ENCODE data around the gene SSC5D. TPM values are rescaled to one million over a fixed set of nuclear protein-coding genes. Genes with fewer than 3 reads are reported as not detected.
"Not testable (repeated sequence)": the region's sequence is repeated elsewhere in the genome, so short reads cannot be mapped to it uniquely, and the experiment has no call there.

SSC5D gene
- polyA plus RNA-seq, 2 donors, result 0.92 to 1.0 TPM

DNA sequence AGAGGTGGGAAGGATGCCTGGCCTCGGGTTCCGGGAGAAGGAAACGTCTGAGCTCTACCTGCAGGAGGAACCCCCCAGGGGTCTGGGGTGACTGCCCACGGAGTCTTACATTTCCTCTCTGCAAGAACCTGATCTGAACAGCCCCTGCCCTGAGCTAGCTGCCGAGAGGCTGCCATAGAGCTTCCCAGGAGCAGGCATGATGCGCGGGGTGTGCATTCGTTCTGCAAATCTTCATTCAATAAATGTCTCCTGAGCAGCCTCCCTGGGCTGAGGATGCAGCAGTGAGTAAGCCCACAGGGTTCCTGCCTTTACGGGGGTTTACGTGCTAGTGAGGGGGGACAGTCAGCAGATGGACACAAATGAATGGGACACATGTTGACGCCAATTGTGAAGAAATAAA is 43.6 kb upstream of the SSC5D start:
- Histone ChIP-seq H3K9me3 (ENCODE audit: control insufficient read depth in 2 of 2, insufficient read depth in 1 of 2, low read depth in 1 of 2, low read length in 1 of 2) (peaks cover 0 to 13% of the 10 kb centered on the region in 2 donors), H3K36me3 (ENCODE audit: control insufficient read depth in 2 of 2, insufficient read depth in 2 of 2, low read length in 1 of 2) (no peaks in the 10 kb centered on the region), H3K27ac (ENCODE audit: low read depth in 2 of 2, low read length in 1 of 2) (no peak overlapping the region), H3K27me3 (ENCODE audit: control insufficient read depth in 1 of 2, insufficient read depth in 2 of 2, low read length in 2 of 2) (peaks cover 7 to 33% of the 10 kb centered on the region in 2 donors), H3K4me3 (ENCODE audit: low read depth in 1 of 2, low read length in 2 of 2) (no peak overlapping the region), H3K4me1 (ENCODE audit: control insufficient read depth in 2 of 2, insufficient read depth in 2 of 2, low read length in 1 of 2) (peaks cover 8 to 22% of the 10 kb centered on the region in 2 donors)
- 44 to 45% methylated on average over 11 of the region's 11 CpGs for WGBS, 2 donors

DNA sequence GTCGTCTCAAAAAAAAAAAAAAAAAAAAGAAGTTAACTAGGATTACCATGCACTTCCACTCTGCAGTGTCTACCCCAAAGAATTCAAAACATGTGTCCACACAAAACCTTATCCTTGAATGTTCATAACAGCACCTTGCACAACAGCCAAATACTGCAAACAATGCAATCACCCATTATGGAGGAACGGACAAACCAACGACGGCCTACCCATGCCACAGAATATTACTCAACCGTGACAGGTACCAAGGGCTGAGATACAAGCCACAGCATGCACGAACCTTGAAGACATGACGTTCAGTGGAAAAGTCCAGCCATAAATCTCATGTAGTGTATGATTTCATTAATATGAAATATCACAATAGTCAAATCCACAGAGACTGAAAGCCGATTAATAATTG is 42.2 kb upstream of the SSC5D start:
- Histone ChIP-seq H3K36me3 (ENCODE audit: control insufficient read depth in 2 of 2, insufficient read depth in 2 of 2, low read length in 1 of 2) (no peaks in the 10 kb centered on the region), H3K4me3 (ENCODE audit: low read depth in 1 of 2, low read length in 2 of 2) (no peak overlapping the region), H3K27me3 (ENCODE audit: control insufficient read depth in 1 of 2, insufficient read depth in 2 of 2, low read length in 2 of 2) (peaks cover 7 to 29% of the 10 kb centered on the region in 2 donors), H3K27ac (ENCODE audit: low read depth in 2 of 2, low read length in 1 of 2) (no peak overlapping the region), H3K4me1 (ENCODE audit: control insufficient read depth in 2 of 2, insufficient read depth in 2 of 2, low read length in 1 of 2) (peaks cover 8 to 22% of the 10 kb centered on the region in 2 donors), H3K9me3 (ENCODE audit: control insufficient read depth in 2 of 2, insufficient read depth in 1 of 2, low read depth in 1 of 2, low read length in 1 of 2) (peaks cover 0 to 6% of the 10 kb centered on the region in 2 donors)
- WGBS, 2 donors, result 41 to 48% methylated on average over 8 of the region's 8 CpGs

DNA sequence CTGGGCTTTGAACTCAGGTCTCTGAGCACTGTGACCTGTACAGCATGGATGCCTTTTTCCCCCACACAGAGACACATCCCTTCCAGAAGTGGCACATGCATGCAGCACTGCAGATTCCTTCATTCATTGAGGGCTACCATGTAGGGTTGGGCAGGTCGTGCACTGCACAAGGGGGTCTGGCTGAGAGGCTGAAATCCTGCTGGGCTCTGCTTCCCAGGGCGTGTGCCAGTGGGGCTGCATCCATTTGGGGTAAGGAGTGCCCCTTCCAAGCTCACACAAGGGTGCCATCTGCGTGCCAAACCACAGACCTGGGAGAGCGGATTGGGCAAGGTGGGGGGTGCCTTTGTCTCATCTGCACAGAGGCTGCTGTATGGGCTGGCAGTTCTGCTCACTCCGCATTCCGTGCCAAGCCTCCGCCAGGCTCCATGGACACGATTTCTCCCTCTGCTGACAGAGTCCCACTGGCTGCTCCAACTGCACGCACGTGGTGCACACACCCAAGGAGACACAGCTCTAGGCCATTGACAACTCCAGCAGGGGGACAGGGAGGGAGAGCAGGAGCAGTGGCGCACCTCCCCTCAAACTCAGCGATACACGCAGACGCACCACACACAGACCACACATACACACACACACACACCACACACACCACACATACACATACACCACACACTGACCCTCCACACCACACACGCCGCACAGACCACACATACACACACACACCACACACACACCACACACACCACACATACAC is 40.6 kb upstream of the SSC5D start:
- H3K9me3 ChIP-seq (ENCODE audit: control insufficient read depth in 2 of 2, insufficient read depth in 1 of 2, low read depth in 1 of 2, low read length in 1 of 2), result peaks cover 0 to 6% of the 10 kb centered on the region in 2 donors
- H3K4me3 ChIP-seq (ENCODE audit: low read depth in 1 of 2, low read length in 2 of 2), result no peak overlapping the region
- 22 to 26% methylated on average over 16 of the region's 16 CpGs for WGBS, 2 donors
- H3K27ac ChIP-seq (ENCODE audit: low read depth in 2 of 2, low read length in 1 of 2), result no peak overlapping the region
- peaks cover 3 to 18% of the 10 kb centered on the region in 2 donors for H3K27me3 ChIP-seq (ENCODE audit: control insufficient read depth in 1 of 2, insufficient read depth in 2 of 2, low read length in 2 of 2)
- no peaks in the 10 kb centered on the region for H3K36me3 ChIP-seq (ENCODE audit: control insufficient read depth in 2 of 2, insufficient read depth in 2 of 2, low read length in 1 of 2)
- peaks cover 7 to 18% of the 10 kb centered on the region in 2 donors for H3K4me1 ChIP-seq (ENCODE audit: control insufficient read depth in 2 of 2, insufficient read depth in 2 of 2, low read length in 1 of 2)

DNA sequence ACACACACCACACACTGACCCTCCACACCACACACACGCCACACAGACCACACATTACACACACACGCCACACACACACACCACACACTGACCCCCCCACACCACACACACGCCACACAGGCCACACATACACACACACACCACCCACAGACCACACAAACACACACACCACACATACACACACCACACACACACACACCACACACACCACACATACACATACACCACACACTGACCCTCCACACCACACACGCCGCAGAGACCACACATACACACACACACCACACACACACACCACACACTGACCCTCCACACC is 40.1 kb upstream of the SSC5D start:
- not testable (repeated sequence) for H3K36me3 ChIP-seq (ENCODE audit: control insufficient read depth in 2 of 2, insufficient read depth in 2 of 2, low read length in 1 of 2); H3K27ac ChIP-seq (ENCODE audit: low read depth in 2 of 2, low read length in 1 of 2); H3K9me3 ChIP-seq (ENCODE audit: control insufficient read depth in 2 of 2, insufficient read depth in 1 of 2, low read depth in 1 of 2, low read length in 1 of 2); H3K4me3 ChIP-seq (ENCODE audit: low read depth in 1 of 2, low read length in 2 of 2)
- WGBS, 2 donors, result 78% methylated on average over 5 of the region's 5 CpGs
- H3K27me3 ChIP-seq (ENCODE audit: control insufficient read depth in 1 of 2, insufficient read depth in 2 of 2, low read length in 2 of 2), result peaks cover 3 to 13% of the 10 kb centered on the region in 2 donors
- peaks cover 5 to 18% of the 10 kb centered on the region in 2 donors for H3K4me1 ChIP-seq (ENCODE audit: control insufficient read depth in 2 of 2, insufficient read depth in 2 of 2, low read length in 1 of 2)

DNA sequence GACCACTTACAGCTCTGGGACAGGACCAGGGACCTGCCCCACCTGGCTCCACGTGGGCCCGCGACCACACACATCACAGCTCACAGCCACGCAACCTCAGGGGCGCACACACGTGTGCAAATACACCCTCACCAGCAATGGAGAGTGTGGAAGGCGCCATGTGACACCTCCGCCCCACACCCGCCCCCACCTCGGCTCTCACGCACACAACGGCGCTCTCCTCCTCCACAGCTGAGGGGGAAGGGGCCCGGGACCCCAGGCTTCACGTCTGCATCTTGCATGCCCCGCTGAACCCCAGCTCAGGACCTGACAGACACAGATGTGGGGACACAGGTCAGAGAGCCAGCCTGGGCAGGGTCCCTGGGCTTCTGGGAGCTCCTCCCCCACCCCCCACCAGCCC is 38.8 kb upstream of the SSC5D start:
- peaks cover 0 to 6% of the 10 kb centered on the region in 2 donors for H3K9me3 ChIP-seq (ENCODE audit: control insufficient read depth in 2 of 2, insufficient read depth in 1 of 2, low read depth in 1 of 2, low read length in 1 of 2)
- H3K27ac ChIP-seq (ENCODE audit: low read depth in 2 of 2, low read length in 1 of 2), result no peak overlapping the region
- H3K4me3 ChIP-seq (ENCODE audit: low read depth in 1 of 2, low read length in 2 of 2), result no peak overlapping the region
- H3K27me3 ChIP-seq (ENCODE audit: control insufficient read depth in 1 of 2, insufficient read depth in 2 of 2, low read length in 2 of 2), result peaks cover 0 to 8% of the 10 kb centered on the region in 2 donors
- peaks cover 5 to 18% of the 10 kb centered on the region in 2 donors for H3K4me1 ChIP-seq (ENCODE audit: control insufficient read depth in 2 of 2, insufficient read depth in 2 of 2, low read length in 1 of 2)
- WGBS, 2 donors, result 38 to 39% methylated on average over 16 of the region's 16 CpGs
- H3K36me3 ChIP-seq (ENCODE audit: control insufficient read depth in 2 of 2, insufficient read depth in 2 of 2, low read length in 1 of 2), result peaks cover 0 to 4% of the 10 kb centered on the region in 2 donors

DNA sequence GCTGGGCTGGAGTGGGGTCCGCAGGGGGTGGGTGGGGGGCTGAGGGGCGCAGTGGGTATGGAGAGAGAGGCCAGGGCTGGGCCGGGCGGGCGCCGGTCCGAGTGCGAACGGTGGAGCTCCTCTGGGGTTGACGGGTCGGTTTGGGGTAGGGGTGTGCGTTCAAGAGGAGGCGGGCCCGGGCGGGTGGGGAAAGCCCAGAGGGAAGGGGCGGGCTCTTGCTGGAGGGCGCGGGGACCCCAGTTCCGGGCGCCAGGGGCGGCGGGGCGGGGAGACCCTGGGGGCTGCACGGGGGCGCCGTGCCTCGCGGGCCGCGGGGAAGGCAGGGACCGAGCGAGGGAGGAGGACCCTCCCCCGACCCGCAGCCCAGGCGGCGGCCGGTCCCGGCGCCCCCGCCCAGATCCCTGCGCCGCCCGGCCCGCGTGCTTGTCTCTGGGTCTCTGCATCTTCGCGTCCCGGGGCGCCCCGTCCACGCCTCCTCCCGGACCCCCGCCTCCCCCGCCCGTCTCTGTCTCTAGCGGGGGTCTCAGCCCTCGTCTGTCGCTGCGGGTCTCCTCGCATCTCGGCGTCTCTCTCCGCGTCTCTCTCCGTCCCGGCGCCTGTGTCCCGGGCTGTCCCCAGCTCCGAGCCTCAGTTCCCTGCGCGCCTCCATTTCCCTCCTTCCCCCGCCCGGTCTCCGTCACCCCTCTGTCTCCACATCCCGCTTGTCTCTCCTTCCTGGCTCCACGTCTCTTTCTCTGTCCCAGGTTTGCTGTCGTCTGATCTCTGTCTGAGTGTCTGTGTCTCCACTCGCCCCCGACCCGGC is 36.9 kb upstream of the SSC5D start:
- Histone ChIP-seq H3K4me3 (ENCODE audit: low read depth in 1 of 2, low read length in 2 of 2) (peak overlapping the region in 1 of 2 donors; percentile 17), H3K27me3 (ENCODE audit: control insufficient read depth in 1 of 2, insufficient read depth in 2 of 2, low read length in 2 of 2) (peaks cover 0 to 8% of the 10 kb centered on the region in 2 donors)

DNA sequence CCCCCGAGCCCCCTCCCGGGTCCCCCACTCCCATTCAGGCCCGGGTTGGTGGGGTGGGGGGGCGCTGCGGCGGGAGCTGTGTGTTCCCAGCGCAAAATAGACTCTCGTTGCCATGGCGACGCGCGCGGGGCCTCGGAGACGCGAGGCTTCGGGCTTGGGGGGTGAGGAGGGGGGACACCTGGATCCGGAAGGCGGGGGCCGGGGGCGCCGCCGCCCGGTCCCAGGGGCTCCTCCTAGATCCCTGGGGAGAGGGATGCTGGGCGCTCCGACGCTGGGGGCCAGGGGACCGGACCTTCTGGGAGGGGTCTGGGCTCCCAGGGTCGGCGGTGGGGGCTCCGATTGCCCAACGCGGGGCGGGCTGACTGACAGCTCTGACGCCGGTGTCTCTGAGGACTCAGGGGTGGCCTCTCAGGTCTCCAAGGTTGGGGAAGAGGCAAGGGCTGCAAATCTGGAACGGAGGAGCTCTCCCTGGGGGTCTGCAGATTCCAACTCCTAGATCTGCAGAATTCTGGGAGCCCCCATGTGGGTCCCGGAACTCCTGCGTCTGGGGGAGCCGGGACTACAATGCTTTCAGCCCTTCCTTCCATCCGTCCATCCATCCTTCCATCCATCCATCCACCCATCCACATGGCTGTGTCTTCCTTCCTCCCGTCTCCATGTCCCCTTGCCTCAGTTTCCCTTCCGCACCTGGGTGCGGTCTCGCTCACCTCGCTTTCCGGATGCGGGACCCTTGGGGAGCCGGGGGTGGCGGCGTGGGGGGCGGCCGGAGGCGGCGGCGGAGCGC is 36.1 kb upstream of the SSC5D start:
- H3K4me1 ChIP-seq (ENCODE audit: control insufficient read depth in 2 of 2, insufficient read depth in 2 of 2, low read length in 1 of 2), result peaks cover 5 to 15% of the 10 kb centered on the region in 2 donors
- peaks cover 0 to 6% of the 10 kb centered on the region in 2 donors for H3K27me3 ChIP-seq (ENCODE audit: control insufficient read depth in 1 of 2, insufficient read depth in 2 of 2, low read length in 2 of 2)
- no peak overlapping the region for H3K27ac ChIP-seq (ENCODE audit: low read depth in 2 of 2, low read length in 1 of 2)
- H3K36me3 ChIP-seq (ENCODE audit: control insufficient read depth in 2 of 2, insufficient read depth in 2 of 2, low read length in 1 of 2), result peaks cover 0 to 10% of the 10 kb centered on the region in 2 donors
- 4 to 5% methylated on average over 47 to 57 of the region's 57 CpGs for WGBS, 2 donors
- peak overlapping the region in 1 of 2 donors; percentile 17 for H3K4me3 ChIP-seq (ENCODE audit: low read depth in 1 of 2, low read length in 2 of 2)
- peaks cover 0 to 6% of the 10 kb centered on the region in 2 donors for H3K9me3 ChIP-seq (ENCODE audit: control insufficient read depth in 2 of 2, insufficient read depth in 1 of 2, low read depth in 1 of 2, low read length in 1 of 2)

More for the DNA sequence above, 36.9 kb upstream of the SSC5D start:
- Histone ChIP-seq H3K36me3 (ENCODE audit: control insufficient read depth in 2 of 2, insufficient read depth in 2 of 2, low read length in 1 of 2) (peaks cover 0 to 7% of the 10 kb centered on the region in 2 donors), H3K4me1 (ENCODE audit: control insufficient read depth in 2 of 2, insufficient read depth in 2 of 2, low read length in 1 of 2) (peaks cover 5 to 18% of the 10 kb centered on the region in 2 donors), H3K27ac (ENCODE audit: low read depth in 2 of 2, low read length in 1 of 2) (no peak overlapping the region), H3K9me3 (ENCODE audit: control insufficient read depth in 2 of 2, insufficient read depth in 1 of 2, low read depth in 1 of 2, low read length in 1 of 2) (peaks cover 0 to 6% of the 10 kb centered on the region in 2 donors)
- 1 to 3% methylated on average over 38 to 80 of the region's 80 CpGs for WGBS, 2 donors

DNA sequence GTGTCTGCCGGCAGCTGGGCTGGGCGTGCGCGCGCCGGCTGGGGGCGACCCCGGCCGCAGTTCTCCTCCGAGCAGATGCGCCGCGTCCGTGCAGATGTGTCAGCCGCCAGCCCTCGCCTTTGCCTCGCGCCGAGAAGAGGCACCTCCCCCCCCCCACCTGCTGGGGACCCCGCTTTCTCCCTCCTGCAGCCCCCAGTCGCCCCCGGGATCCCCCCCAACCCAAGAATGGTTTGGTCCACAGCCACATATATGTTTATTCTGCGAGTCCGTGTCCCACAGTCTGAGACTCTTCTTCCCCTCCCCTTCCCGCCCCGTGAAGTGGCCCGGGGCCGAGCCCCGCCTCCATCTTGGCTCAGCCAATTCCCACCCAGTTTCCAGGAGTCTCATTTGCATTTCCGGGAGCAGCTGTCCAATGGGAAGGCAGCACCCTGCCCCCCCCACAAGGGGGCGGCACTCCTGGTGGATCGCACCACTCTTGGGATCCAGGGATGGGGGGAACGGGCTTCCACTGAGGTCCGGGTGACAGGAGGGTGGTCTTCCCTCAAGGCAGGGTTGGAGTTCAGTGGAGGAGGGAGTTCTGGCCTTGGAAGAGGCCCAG is 35.4 kb upstream of the SSC5D start:
- Histone ChIP-seq H3K4me1 (ENCODE audit: control insufficient read depth in 2 of 2, insufficient read depth in 2 of 2, low read length in 1 of 2) (peaks cover 5 to 8% of the 10 kb centered on the region in 2 donors), H3K9me3 (ENCODE audit: control insufficient read depth in 2 of 2, insufficient read depth in 1 of 2, low read depth in 1 of 2, low read length in 1 of 2) (peaks cover 0 to 6% of the 10 kb centered on the region in 2 donors), H3K4me3 (ENCODE audit: low read depth in 1 of 2, low read length in 2 of 2) (no peak overlapping the region), H3K36me3 (ENCODE audit: control insufficient read depth in 2 of 2, insufficient read depth in 2 of 2, low read length in 1 of 2) (peaks cover 0 to 10% of the 10 kb centered on the region in 2 donors), H3K27me3 (ENCODE audit: control insufficient read depth in 1 of 2, insufficient read depth in 2 of 2, low read length in 2 of 2) (peaks cover 0 to 6% of the 10 kb centered on the region in 2 donors), H3K27ac (ENCODE audit: low read depth in 2 of 2, low read length in 1 of 2) (no peak overlapping the region)
- WGBS, 2 donors, result 11 to 19% methylated on average over 16 to 34 of the region's 34 CpGs
